GM23338 (cell line): Measurements from ENCODE around the gene FIG4. TPM values are rescaled to one million over a fixed set of nuclear protein-coding genes. Genes with fewer than 3 reads are reported as not detected.

Source experiments
- ATAC-seq: fragments of 200-7000 bp; cut with Tn5 transposase; 3 replicates; pipeline ENCODE4 v1.9.1; 2020
- DNase-seq: peaks from one replicate; pipeline ENCODE4 v3.0.0-alpha.2; 2015; ENCODE audit warnings: low spot score
- H2AFZ ChIP-seq: fragments of 200-600 bp; sonication (generic); 2 replicates; pipeline ENCODE4 v1.8.0; 2016; ENCODE audit warnings: antibody characterized with exemption, mild to moderate bottlenecking, moderate library complexity
- H3F3A ChIP-seq: fragments of 200-600 bp; sonication (generic); replicated peaks from 2 replicates; pipeline ENCODE4 v1.8.0; 2017; ENCODE audit warnings: antibody characterized with exemption, mixed run types, low read depth
- H3K27ac ChIP-seq: fragments of 200-600 bp; sonication (generic); 2 replicates; pipeline ENCODE4 v1.6.1; 2016; ENCODE audit warnings: low read depth
- H3K27me3 ChIP-seq: fragments of 200-600 bp; sonication (generic); 2 replicates; pipeline ENCODE4 v1.8.0; 2016; ENCODE audit warnings: mild to moderate bottlenecking, mixed run types, moderate library complexity; ENCODE audit not compliant: insufficient read depth
- H3K36me3 ChIP-seq: fragments of 200-600 bp; sonication (generic); 2 replicates; pipeline ENCODE4 v1.8.0; 2016; ENCODE audit warnings: mild to moderate bottlenecking; ENCODE audit not compliant: insufficient read depth
- H3K4me1 ChIP-seq: fragments of 200-600 bp; sonication (generic); 2 replicates; pipeline ENCODE4 v1.8.0; 2016; ENCODE audit warnings: mild to moderate bottlenecking, moderate library complexity; ENCODE audit not compliant: insufficient read depth
- H3K4me2 ChIP-seq: fragments of 200-600 bp; sonication (generic); 2 replicates; pipeline ENCODE4 v1.7.1; 2017; ENCODE audit warnings: mixed run types
- H3K4me3 ChIP-seq: fragments of 200-600 bp; sonication (generic); 2 replicates; pipeline ENCODE4 v1.6.1; 2016; ENCODE audit warnings: mixed run types
- H3K79me2 ChIP-seq: fragments of 200-600 bp; sonication (generic); replicated peaks from 2 replicates; pipeline ENCODE4 v1.8.0; 2017; ENCODE audit warnings: mild to moderate bottlenecking; ENCODE audit not compliant: insufficient read depth
- H3K9me2 ChIP-seq: fragments of 200-600 bp; sonication (generic); 2 replicates; pipeline ENCODE4 v1.8.0; 2017; ENCODE audit not compliant: insufficient read depth
- H4K20me1 ChIP-seq: fragments of 200-600 bp; sonication (generic); replicated peaks from 2 replicates; pipeline ENCODE4 v1.8.0; 2017; ENCODE audit warnings: mild to moderate bottlenecking; ENCODE audit not compliant: insufficient read depth
- H3K27ac Mint-ChIP-seq: 2 replicates; pipeline ENCODE4 v1.8.0; 2020; ENCODE audit warnings: inconsistent platforms, mild to moderate bottlenecking, moderate library complexity, mixed read lengths
- H3K27me3 Mint-ChIP-seq: 3 replicates; pipeline ENCODE4 v1.8.0; 2022; ENCODE audit warnings: low read depth, mild to moderate bottlenecking, moderate library complexity, mixed read lengths, inconsistent platforms; ENCODE audit not compliant: insufficient read depth, poor library complexity
- H3K36me3 Mint-ChIP-seq: 3 replicates; pipeline ENCODE4 v1.8.0; 2021; ENCODE audit warnings: low read depth, mild to moderate bottlenecking, inconsistent platforms, moderate library complexity, mixed read lengths
- H3K4me1 Mint-ChIP-seq: 3 replicates; pipeline ENCODE4 v1.8.0; 2020; ENCODE audit warnings: mild to moderate bottlenecking, inconsistent platforms, mixed read lengths
- H3K4me3 Mint-ChIP-seq: 3 replicates; pipeline ENCODE4 v1.8.0; 2021; ENCODE audit warnings: moderate library complexity, mild to moderate bottlenecking, inconsistent platforms, mixed read lengths
- H3K9me3 Mint-ChIP-seq: 3 replicates; pipeline ENCODE4 v1.8.0; 2020; ENCODE audit warnings: moderate library complexity, mild to moderate bottlenecking, inconsistent platforms, mixed read lengths
- CREB1 ChIP-seq: fragments of 250-450 bp; sonication (Bioruptor Pico); IDR thresholded peaks from 2 replicates; pipeline ENCODE4 v1.5.0; 2020; ENCODE audit warnings: low read depth, mild to moderate bottlenecking, moderate library complexity
- ETS1 ChIP-seq: IDR thresholded peaks from 2 replicates; pipeline ENCODE4 v1.6.1; 2016; ENCODE audit warnings: antibody characterized with exemption
- EZH2 ChIP-seq: fragments of 200-600 bp; sonication (generic); IDR thresholded peaks from one replicate; pipeline ENCODE4 v1.8.0; 2017; ENCODE audit warnings: antibody characterized with exemption, mild to moderate bottlenecking, low read depth; ENCODE audit not compliant: unreplicated experiment
- POLR2AphosphoS5 ChIP-seq: IDR thresholded peaks from 2 replicates; pipeline ENCODE4 v1.6.1; 2016; ENCODE audit warnings: antibody characterized with exemption, low read depth
- REST ChIP-seq: IDR thresholded peaks from one replicate; pipeline ENCODE4 v1.6.1; 2018; ENCODE audit warnings: antibody characterized with exemption; ENCODE audit not compliant: unreplicated experiment
- STAT1 ChIP-seq: IDR thresholded peaks from one replicate; pipeline ENCODE4 v1.6.1; 2016; ENCODE audit warnings: antibody characterized with exemption; ENCODE audit not compliant: unreplicated experiment
- polyA plus RNA-seq: library from polyadenylated mRNA; unstranded; fragments of >200 nt; fragmentation: Nextera tagmentation; extraction: Ambion mirVana; gene quantifications from 2 replicates; pipeline ENCODE4 v1.2.1, GENCODE V29; 2016
- total RNA-seq: library from RNA; depleted of rRNA; stranded (reverse); fragments of >200 nt; shearing (Covaris generic); gene quantifications from 2 replicates; pipeline ENCODE4 v1.2.3, GENCODE V29; 2014

Gene FIG4
- total and polyA plus RNA-seq, 2 experiments from 2014 or later = 7.0 to 16.9 TPM

DNA sequence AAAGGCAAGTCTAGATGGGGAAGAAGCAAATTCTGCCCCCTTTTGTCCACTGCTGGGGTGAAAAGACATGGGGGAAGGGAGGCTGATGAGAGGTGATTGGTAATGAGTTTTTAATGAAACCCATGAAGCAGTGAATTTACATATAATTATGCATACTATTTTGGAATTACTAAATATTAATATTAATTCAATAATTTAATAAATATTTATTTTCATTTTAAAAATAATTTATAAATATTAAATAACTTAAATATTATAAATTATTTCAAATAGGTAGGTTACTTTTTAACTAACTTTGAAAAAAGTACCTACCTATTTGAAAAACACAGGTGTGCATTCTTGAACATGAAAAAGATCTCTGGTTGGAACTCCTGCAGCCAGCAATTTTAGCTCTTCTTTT lies 148.9 kb downstream of the FIG4 start:
- H3K4me3 ChIP-seq = no peak overlapping the region
- H3K9me3 Mint-ChIP-seq = no peaks in the 10 kb centered on the region; the same call in 2 of the 3 replicates
- no peaks in the 10 kb centered on the region for H3F3A ChIP-seq
- no peak for TF ChIP-seq EZH2
- no peak for TF ChIP-seq STAT1
- TF ChIP-seq ETS1 = no peak
- no peak for TF ChIP-seq REST
- no peak overlapping the region for H3K4me2 ChIP-seq
- no peaks in the 10 kb centered on the region for H3K27me3 ChIP-seq
- no peaks in the 10 kb centered on the region for H3K4me1 ChIP-seq
- no peak for DNase-seq
- H3K9me2 ChIP-seq = peaks cover 3% of the 10 kb centered on the region; the same call in 1 of the 2 replicates
- no peak overlapping the region for H3K27ac ChIP-seq
- H3K79me2 ChIP-seq = no peaks in the 10 kb centered on the region
- H3K4me3 Mint-ChIP-seq = no peak overlapping the region
- H4K20me1 ChIP-seq = no peaks in the 10 kb centered on the region
- H3K27ac Mint-ChIP-seq = no peak overlapping the region
- no peaks in the 10 kb centered on the region; the same call in 2 of the 3 replicates for H3K36me3 Mint-ChIP-seq
- H3K36me3 ChIP-seq = no peaks in the 10 kb centered on the region
- ATAC-seq = no peak
- no peak overlapping the region for H2AFZ ChIP-seq
- H3K27me3 Mint-ChIP-seq = no peaks in the 10 kb centered on the region
- H3K4me1 Mint-ChIP-seq = no peaks in the 10 kb centered on the region

GRCh38 chr6:109840796-109841195 lies 149.7 kb downstream of the FIG4 start:
- Mint-ChIP-seq H3K36me3 (no peaks in the 10 kb centered on the region; the same call in 2 of the 3 replicates), H3K4me1 (no peaks in the 10 kb centered on the region), H3K9me3 (no peaks in the 10 kb centered on the region; the same call in 2 of the 3 replicates), H3K27me3 (peaks cover 1% of the 10 kb centered on the region), H3K4me3 (no peak overlapping the region), H3K27ac (no peak overlapping the region)
- ATAC-seq (no peak), DNase-seq (no peak)
- Histone ChIP-seq H3K4me3 (no peak overlapping the region), H3K27me3 (no peaks in the 10 kb centered on the region), H3K27ac (no peak overlapping the region), H2AFZ (no peak overlapping the region), H4K20me1 (no peaks in the 10 kb centered on the region), H3K36me3 (no peaks in the 10 kb centered on the region), H3K4me2 (no peak overlapping the region), H3F3A (no peaks in the 10 kb centered on the region), H3K9me2 (peaks cover 3% of the 10 kb centered on the region; the same call in 1 of the 2 replicates), H3K4me1 (no peaks in the 10 kb centered on the region), H3K79me2 (no peaks in the 10 kb centered on the region)
- TF ChIP-seq CREB1 = no peak
- TF ChIP-seq ETS1 = no peak
- TF ChIP-seq POLR2AphosphoS5 = no peak
